CD4-positive, alpha-beta T cell (primary cell): ENCODE results near the gene PSMD12. TPM values are rescaled to one million over a fixed set of nuclear protein-coding genes. Genes with fewer than 3 reads are reported as not detected.
A peak's percentile ranks its signal among the peaks of the same experiment; 100 is the strongest.

Source experiments
- ATAC-seq: fragments of 200-7000 bp; cut with Tn5 transposase; one replicate; pipeline ENCODE4 v1.10.0; 2022; ENCODE audit warnings: mild to moderate bottlenecking; ENCODE audit not compliant: poor library complexity
- CTCF ChIA-PET: fragments of 350-600 bp; sonication (Branson Sonifier 250); formaldehyde crosslinking; loops from one replicate; lab custom pipeline; 2021; ENCODE audit warnings: antibody characterized with exemption, inconsistent platforms; lab: Charles Lee
- POLR2A ChIA-PET: fragments of 350-600 bp; sonication (Branson Sonifier 250); formaldehyde crosslinking; loops from one replicate; lab custom pipeline; 2021; ENCODE audit warnings: antibody characterized with exemption, inconsistent platforms; lab: Charles Lee
- DNase-seq, 14 experiments: peaks; one replicate each; pipeline ENCODE4 v3.0.0-alpha.2; 2013 to 2020; ENCODE audit warnings: mixed read lengths in 2 of 14
- H3K27ac ChIP-seq, 2 donors: one replicate each; pipeline versions ENCODE4 v1.5.1 to v1.7.0; 2013; ENCODE audit warnings: low read length in 2 of 2, low read depth in 1 of 2, mild to moderate bottlenecking in 1 of 2
- H3K27me3 ChIP-seq, 2 experiments: 1 replicate in 1 of 2; 2 replicates in 1 of 2; pipeline versions ENCODE4 v1.6.1 to v1.7.0; 2013; ENCODE audit warnings: low read length in 2 of 2, control low read depth in 1 of 2, mild to moderate bottlenecking in 1 of 2, moderate library complexity in 1 of 2; ENCODE audit not compliant: insufficient read depth in 2 of 2, control insufficient read depth in 1 of 2
- H3K36me3 ChIP-seq: one replicate; pipeline ENCODE4 v1.6.1; 2013; ENCODE audit warnings: low read length, control low read depth; ENCODE audit not compliant: insufficient read depth
- H3K4me1 ChIP-seq: one replicate; pipeline ENCODE4 v1.6.1; 2013; ENCODE audit warnings: low read length, control low read depth; ENCODE audit not compliant: insufficient read depth
- H3K4me3 ChIP-seq: one replicate; pipeline ENCODE4 v1.5.1; 2013; ENCODE audit warnings: mild to moderate bottlenecking, low read length, moderate library complexity
- H3K9me3 ChIP-seq, 2 experiments: 1 replicate in 1 of 2; 2 replicates in 1 of 2; pipeline versions ENCODE4 v1.6.1 to v1.7.0; 2013; ENCODE audit warnings: low read length in 2 of 2, mild to moderate bottlenecking in 2 of 2, control low read depth in 1 of 2, moderate library complexity in 1 of 2; ENCODE audit not compliant: control insufficient read depth in 1 of 2, insufficient read depth in 1 of 2
- H3K27ac Mint-ChIP-seq: one replicate; pipeline ENCODE4 v1.8.0; 2020; ENCODE audit warnings: mixed read lengths
- H3K27me3 Mint-ChIP-seq: one replicate; pipeline ENCODE4 v1.8.0; 2021; ENCODE audit warnings: mixed read lengths
- H3K36me3 Mint-ChIP-seq: one replicate; pipeline ENCODE4 v1.8.0; 2021; ENCODE audit warnings: low read depth, mixed read lengths
- H3K4me1 Mint-ChIP-seq: one replicate; pipeline ENCODE4 v1.8.0; 2021; ENCODE audit warnings: low read depth, mixed read lengths
- H3K4me3 Mint-ChIP-seq: one replicate; pipeline ENCODE4 v1.8.0; 2020; ENCODE audit warnings: mild to moderate bottlenecking, mixed read lengths
- H3K9me3 Mint-ChIP-seq: one replicate; pipeline ENCODE4 v1.8.0; 2020; ENCODE audit warnings: mixed read lengths
- CTCF ChIP-seq: fragments of 200-600 bp; IDR thresholded peaks from one replicate; pipeline ENCODE4 v1.8.0; 2022; ENCODE audit warnings: antibody characterized with exemption, mild to moderate bottlenecking
- intact Hi-C, 2 experiments: fragments of 100-400 bp; cut with DNase I in 1 of 2; cut with micrococcal nuclease in 1 of 2; formaldehyde crosslinking; loops; one replicate each; pipeline versions ENCODE4 v1.15.1 to v1.9.0; 2023 to 2025; cut with DNase I, micrococcal nuclease
- total RNA-seq, 174 experiments: library from RNA in 2 of 174; stranded (reverse) in 2 of 174; gene quantifications; one replicate each; pipeline ENCODE4 v1.2.3 and lab custom pipeline; 2021 to 2026

PSMD12 gene
- total RNA-seq, 2 experiments from 2014 or later = 49.3 to 52.5 TPM

- Mint-ChIP-seq H3K4me3 (peak overlapping the region; percentile 49), H3K4me1 (peaks cover 62% of the 10 kb centered on the region), H3K9me3 (no peaks in the 10 kb centered on the region), H3K27ac (peak overlapping the region; percentile 73), H3K36me3 (peaks cover 70% of the 10 kb centered on the region), H3K27me3 (no peaks in the 10 kb centered on the region)
- no peak for ATAC-seq
- Histone ChIP-seq H3K36me3 (peaks cover 37% of the 10 kb centered on the region), H3K9me3 (no peaks in the 10 kb centered on the region), H3K4me1 (peaks cover 50% of the 10 kb centered on the region), H3K27me3 (no peaks in the 10 kb centered on the region), H3K4me3 (no peak overlapping the region), H3K27ac (peak overlapping the region in 1 of 2 donors; percentile 37)
- intact Hi-C loops = loop anchor here (1.0 to 5.0 kb wide), 3 partner anchors 16 to 328 kb away; partner anchors contain the start of genes HELZ (in 1 of the 2) and PITPNC1 (in 1 of the 2)
- ChIA-PET CTCF (interaction anchor here (0.6 to 5.3 kb wide), 3 partner anchors 13 to 248 kb away, joined by 4 to 21 read pairs (median 20); no protein-coding TSS in a partner anchor), POLR2A (interaction anchor here (1.2 kb wide), 1 partner anchor 9 kb away, joined by 3 read pairs; no protein-coding TSS in a partner anchor)
- no peak for TF ChIP-seq CTCF
- no peak for DNase-seq
These were observed 5.5 kb downstream of the PSMD12 start for GRCh38 chr17:67360880-67361279.

- Mint-ChIP-seq H3K4me3 (peak overlapping the region; percentile 17), H3K27me3 (no peaks in the 10 kb centered on the region), H3K4me1 (peaks cover 55% of the 10 kb centered on the region), H3K9me3 (no peaks in the 10 kb centered on the region), H3K36me3 (peaks cover 70% of the 10 kb centered on the region), H3K27ac (peak overlapping the region; percentile 73)
- H3K4me3 ChIP-seq = no peak overlapping the region
- DNase-seq (peak in 10 of 14 experiments; percentile 34 to 84 (median 58)), ATAC-seq (peak; percentile 96)
- H3K9me3 ChIP-seq = no peaks in the 10 kb centered on the region
- intact Hi-C loops = loop anchor here (1.0 to 5.0 kb wide), 3 partner anchors 17 to 329 kb away; partner anchors contain the start of genes HELZ (in 1 of the 2) and PITPNC1 (in 1 of the 2)
- H3K27me3 ChIP-seq = no peaks in the 10 kb centered on the region
- TF ChIP-seq CTCF = peak; percentile 56
- peaks cover 44% of the 10 kb centered on the region for H3K36me3 ChIP-seq
- ChIA-PET POLR2A (interaction anchor here (0.7 to 1.8 kb wide), 5 partner anchors 18 to 1152 kb away, joined by 3 to 5 read pairs (median 4); partner anchors contain the start of genes BPTF and PRKAR1A), CTCF (interaction anchor here (0.6 to 5.3 kb wide), 10 partner anchors 11 to 330 kb away, joined by 3 to 21 read pairs (median 4); partner anchors contain the start of gene PITPNC1)
- H3K4me1 ChIP-seq = peaks cover 48% of the 10 kb centered on the region
- peak overlapping the region in 1 of 2 donors; percentile 37 for H3K27ac ChIP-seq
These were observed 6.2 kb downstream of the PSMD12 start for GRCh38 chr17:67359960-67360791.

GRCh38 chr17:67358612-67359011 is 7.8 kb downstream of the PSMD12 start:
- Histone ChIP-seq H3K4me1 (peaks cover 32% of the 10 kb centered on the region), H3K27ac (no peak overlapping the region), H3K4me3 (no peak overlapping the region), H3K36me3 (peaks cover 56% of the 10 kb centered on the region), H3K27me3 (no peaks in the 10 kb centered on the region), H3K9me3 (no peaks in the 10 kb centered on the region)
- DNase-seq = no peak
- Mint-ChIP-seq H3K27ac (peak overlapping the region; percentile 80), H3K4me1 (peaks cover 41% of the 10 kb centered on the region), H3K36me3 (peaks cover 76% of the 10 kb centered on the region), H3K9me3 (no peaks in the 10 kb centered on the region), H3K4me3 (peak overlapping the region; percentile 67), H3K27me3 (no peaks in the 10 kb centered on the region)
- no peak for TF ChIP-seq CTCF
- no peak for ATAC-seq
- ChIA-PET CTCF (interaction anchor here (0.6 to 5.3 kb wide), 4 partner anchors 16 to 329 kb away, joined by 3 to 21 read pairs (median 8); partner anchors contain the start of gene PITPNC1), POLR2A (interaction anchor here (0.6 to 1.8 kb wide), 4 partner anchors 13 to 466 kb away, joined by 3 to 5 read pairs (median 4); partner anchors contain the start of gene BPTF)
- intact Hi-C loops = no loop called here
